GM12892 (cell line): Measurements from ENCODE around the gene LMLN.

Experiments
- POLR2A ChIP-seq: IDR thresholded peaks from 2 replicates; pipeline ENCODE4 v1.6.1; 2011; ENCODE audit warnings: low read depth, low read length, control low read depth
- POLR2AphosphoS5 ChIP-seq: IDR thresholded peaks from 2 replicates; pipeline ENCODE4 v1.6.1; 2011; ENCODE audit warnings: low read depth, low read length, control low read depth
- TAF1 ChIP-seq: IDR thresholded peaks from 2 replicates; pipeline ENCODE4 v1.6.1; 2011; ENCODE audit warnings: low read depth, mild to moderate bottlenecking, control low read depth, low read length, borderline replicate concordance

DNA sequence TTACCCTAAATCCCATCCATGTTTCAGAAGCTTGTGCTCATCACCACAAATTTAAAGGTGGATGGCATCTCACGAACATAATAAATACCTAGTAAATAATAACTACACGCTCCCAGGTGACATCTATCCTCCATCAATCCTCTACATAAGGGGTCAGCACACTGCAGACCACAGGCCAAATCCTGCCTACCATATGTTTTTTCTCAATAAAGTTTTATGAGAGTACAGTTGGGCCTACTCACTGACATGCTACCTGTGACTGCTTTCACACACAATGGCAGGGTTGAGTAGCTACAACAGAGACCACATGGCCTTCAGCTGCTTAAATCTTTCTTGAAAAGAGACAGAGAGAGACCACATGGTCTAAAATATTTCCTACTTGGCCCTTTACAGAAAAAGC is 105.9 kb downstream of the LMLN start:
- TF ChIP-seq TAF1 (no peak), POLR2A (no peak), POLR2AphosphoS5 (no peak)
